Colonic mucosa (tissue), 4 donors: ENCODE results near the gene DCX. TPM values are rescaled to one million over a fixed set of nuclear protein-coding genes. Genes with fewer than 3 reads are reported as not detected.

ENCODE experiments used
- DNase-seq: peaks from one replicate; pipeline ENCODE4 v3.0.0-alpha.2; 2020
- H3K27ac ChIP-seq: fragments of 200-600 bp; one replicate; pipeline ENCODE4 v1.8.0; 2021
- H3K27me3 ChIP-seq: fragments of 200-600 bp; one replicate; pipeline ENCODE4 v1.8.0; 2021
- H3K36me3 ChIP-seq: fragments of 200-600 bp; one replicate; pipeline ENCODE4 v1.8.0; 2021
- H3K4me1 ChIP-seq: fragments of 200-600 bp; one replicate; pipeline ENCODE4 v1.8.0; 2021; ENCODE audit warnings: mild to moderate bottlenecking
- H3K4me3 ChIP-seq: fragments of 200-600 bp; one replicate; pipeline ENCODE4 v1.8.0; 2021
- H3K9ac ChIP-seq, 2 donors: one replicate each; pipeline ENCODE4 v1.7.0; 2013; ENCODE audit warnings: control low read depth in 2 of 2, low read depth in 2 of 2, low read length in 2 of 2
- H3K9me3 ChIP-seq: fragments of 200-600 bp; one replicate; pipeline ENCODE4 v1.8.0; 2021
- intact Hi-C: fragments of 100-400 bp; cut with DNase I; formaldehyde crosslinking; loops from one replicate; pipeline ENCODE4 v1.14.1; 2022
- total RNA-seq, 2 donors: library from RNA; stranded (reverse); fragmentation: NEBNext Ultra II Directional in 1 of 2; extraction: Animal tissue kit (Norgen Biotek cat#: 25700) in 1 of 2; gene quantifications; one replicate each; pipeline ENCODE4 v1.2.1, GENCODE V29; 2021
- TF ChIP-seq, protein P1 (sequence below): fragments of 200-600 bp; IDR thresholded peaks from one replicate; pipeline ENCODE4 v1.8.0; 2022; ENCODE audit warnings: antibody characterized with exemption, mild to moderate bottlenecking
- donor health status: healthy.
- donor health status: DM: no; HTN: no; CAD: no.
- donor health status: DM: no; HTN: no; CAD: no.

The DCX gene
- total RNA-seq, 2 donors from 2014 or later, result 0.11 to 0.40 TPM

DNA sequence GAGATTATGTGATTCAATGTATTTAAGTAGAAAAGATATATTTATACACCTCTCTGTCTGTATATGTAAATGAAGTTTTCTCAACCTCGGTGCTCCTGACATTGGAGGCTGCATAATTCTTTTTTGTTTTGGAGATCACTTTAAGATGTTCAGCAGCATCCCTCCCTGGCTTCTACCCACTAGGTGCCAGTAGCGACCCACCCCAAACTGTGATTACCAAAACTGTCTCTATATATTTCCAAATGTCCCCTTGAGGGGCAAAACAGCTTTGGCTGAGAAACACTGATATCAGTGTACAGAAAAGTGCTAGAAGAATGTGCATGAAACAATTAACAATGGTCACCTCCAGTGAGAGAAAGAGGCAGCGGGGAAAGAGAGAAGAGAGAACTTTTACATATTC lies 51.2 kb downstream of the DCX start:
- intact Hi-C loops, result no loop called here
- Histone ChIP-seq H3K27ac (no peak overlapping the region), H3K27me3 (no peaks in the 10 kb centered on the region), H3K4me3 (no peak overlapping the region), H3K4me1 (no peaks in the 10 kb centered on the region), H3K36me3 (no peaks in the 10 kb centered on the region), H3K9ac (no peak overlapping the region), H3K9me3 (no peaks in the 10 kb centered on the region)
- TF ChIP-seq, protein P1, sequence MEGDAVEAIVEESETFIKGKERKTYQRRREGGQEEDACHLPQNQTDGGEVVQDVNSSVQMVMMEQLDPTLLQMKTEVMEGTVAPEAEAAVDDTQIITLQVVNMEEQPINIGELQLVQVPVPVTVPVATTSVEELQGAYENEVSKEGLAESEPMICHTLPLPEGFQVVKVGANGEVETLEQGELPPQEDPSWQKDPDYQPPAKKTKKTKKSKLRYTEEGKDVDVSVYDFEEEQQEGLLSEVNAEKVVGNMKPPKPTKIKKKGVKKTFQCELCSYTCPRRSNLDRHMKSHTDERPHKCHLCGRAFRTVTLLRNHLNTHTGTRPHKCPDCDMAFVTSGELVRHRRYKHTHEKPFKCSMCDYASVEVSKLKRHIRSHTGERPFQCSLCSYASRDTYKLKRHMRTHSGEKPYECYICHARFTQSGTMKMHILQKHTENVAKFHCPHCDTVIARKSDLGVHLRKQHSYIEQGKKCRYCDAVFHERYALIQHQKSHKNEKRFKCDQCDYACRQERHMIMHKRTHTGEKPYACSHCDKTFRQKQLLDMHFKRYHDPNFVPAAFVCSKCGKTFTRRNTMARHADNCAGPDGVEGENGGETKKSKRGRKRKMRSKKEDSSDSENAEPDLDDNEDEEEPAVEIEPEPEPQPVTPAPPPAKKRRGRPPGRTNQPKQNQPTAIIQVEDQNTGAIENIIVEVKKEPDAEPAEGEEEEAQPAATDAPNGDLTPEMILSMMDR, result no peak
- DNase-seq, result no peak

DNA sequence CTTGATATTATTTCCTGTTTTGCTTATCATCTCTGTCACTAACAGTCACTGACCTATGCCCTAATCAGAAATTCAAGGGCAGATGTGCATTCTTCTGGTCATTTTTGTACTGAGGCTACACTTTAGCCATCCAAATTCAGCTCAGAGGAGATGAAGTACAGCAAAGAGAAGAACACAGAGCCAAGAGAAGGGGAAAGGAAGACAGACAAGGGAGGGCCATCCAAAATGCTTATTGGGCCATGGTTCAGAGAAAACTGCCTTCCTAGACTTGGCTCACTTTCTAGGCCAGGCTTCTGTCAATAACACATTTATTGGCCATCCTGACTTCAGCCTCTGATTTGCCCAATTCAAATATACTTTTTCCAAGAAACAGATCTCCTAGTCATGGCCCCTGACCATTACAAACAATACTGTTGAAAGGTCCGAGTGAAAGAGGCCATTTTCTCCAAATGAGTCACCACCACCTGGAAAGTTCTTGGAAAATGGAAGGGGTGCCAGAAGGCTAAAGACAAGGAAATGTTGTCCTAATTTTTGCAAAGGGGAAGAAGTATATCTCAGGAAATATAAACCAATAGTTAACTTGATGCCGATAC lies 56.4 kb downstream of the DCX start:
- intact Hi-C loops, result no loop called here
- H3K36me3 ChIP-seq, result no peaks in the 10 kb centered on the region

DNA sequence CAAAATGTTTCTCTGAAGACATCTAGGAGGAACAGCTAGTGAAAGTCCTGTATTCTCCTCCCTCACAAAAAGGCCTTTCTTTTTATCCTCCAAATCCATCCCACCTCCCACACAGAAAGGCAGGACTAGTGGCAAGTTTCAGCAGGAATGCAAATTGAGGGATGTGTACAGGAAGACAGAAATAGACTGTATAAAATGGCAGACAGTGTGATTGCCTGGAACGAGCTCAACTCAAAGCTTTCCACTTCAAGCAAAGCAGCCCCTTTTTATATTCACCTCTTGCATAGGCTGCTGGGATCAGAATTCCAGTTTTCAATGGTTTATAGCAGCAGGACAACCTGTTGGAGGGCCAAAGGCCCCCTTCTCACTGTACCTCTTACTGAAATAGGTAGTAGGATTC lies 57.5 kb downstream of the DCX start:
- no peak for DNase-seq
- intact Hi-C loops, result no loop called here
- H3K9ac ChIP-seq, result no peak overlapping the region
- H3K36me3 ChIP-seq, result no peaks in the 10 kb centered on the region
- no peaks in the 10 kb centered on the region for H3K9me3 ChIP-seq
- H3K27me3 ChIP-seq, result no peaks in the 10 kb centered on the region
- H3K27ac ChIP-seq, result no peak overlapping the region
- TF ChIP-seq, protein P1, result no peak
- no peak overlapping the region for H3K4me3 ChIP-seq
- H3K4me1 ChIP-seq, result no peaks in the 10 kb centered on the region

More for the DNA sequence above, 56.4 kb downstream of the DCX start:
- Histone ChIP-seq H3K9me3 (no peaks in the 10 kb centered on the region), H3K4me3 (no peak overlapping the region), H3K9ac (no peak overlapping the region), H3K4me1 (no peaks in the 10 kb centered on the region), H3K27me3 (no peaks in the 10 kb centered on the region), H3K27ac (no peak overlapping the region)
- TF ChIP-seq, protein P1, result no peak
- no peak for DNase-seq

DNA sequence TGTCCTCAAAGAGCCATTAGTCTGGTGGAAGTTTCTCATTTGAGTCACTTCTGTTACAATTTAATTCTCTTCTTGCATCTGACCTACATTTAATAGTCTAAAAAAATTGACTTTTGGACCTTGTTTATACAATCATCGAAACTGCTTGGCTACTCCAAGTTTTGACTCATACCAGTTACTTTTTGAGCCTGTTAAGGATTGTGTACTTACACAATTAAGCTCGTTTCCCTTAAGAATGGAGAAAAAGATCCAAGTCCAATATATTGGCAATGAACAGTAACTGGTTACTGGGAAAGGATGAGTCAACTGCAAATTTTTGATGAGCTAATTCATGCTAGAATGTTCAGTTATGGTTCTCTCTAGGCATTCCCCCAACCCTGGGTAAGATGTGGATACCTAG lies 58.2 kb downstream of the DCX start:
- H3K4me1 ChIP-seq, result no peaks in the 10 kb centered on the region
- H3K9ac ChIP-seq, result no peak overlapping the region
- H3K9me3 ChIP-seq, result no peaks in the 10 kb centered on the region
- intact Hi-C loops, result no loop called here
- H3K27ac ChIP-seq, result no peak overlapping the region
- DNase-seq, result no peak
- TF ChIP-seq, protein P1, result no peak
- H3K27me3 ChIP-seq, result no peaks in the 10 kb centered on the region
- no peaks in the 10 kb centered on the region for H3K36me3 ChIP-seq
- H3K4me3 ChIP-seq, result no peak overlapping the region

DNA sequence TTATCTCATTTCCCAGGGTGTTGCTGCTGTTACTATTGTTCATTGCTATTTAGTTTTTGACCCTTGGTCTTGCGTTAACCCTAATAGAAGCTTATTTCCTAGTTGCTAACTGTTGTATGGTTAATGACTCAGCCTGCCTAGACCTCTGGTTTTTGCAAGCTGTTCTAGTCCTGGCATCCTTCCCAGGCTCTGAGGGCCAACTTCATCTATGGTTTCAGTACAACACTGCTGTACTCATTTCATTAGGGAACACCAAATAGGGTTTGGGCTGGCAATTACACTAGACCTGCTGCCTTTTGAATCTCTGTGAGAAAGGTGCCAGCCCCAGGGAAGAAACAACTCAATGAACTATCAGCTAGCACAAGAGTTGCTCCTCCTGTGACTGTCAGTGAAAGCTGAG lies 59.6 kb downstream of the DCX start:
- no peaks in the 10 kb centered on the region for H3K4me1 ChIP-seq
- H3K9ac ChIP-seq, result no peak overlapping the region
- no peaks in the 10 kb centered on the region for H3K27me3 ChIP-seq
- TF ChIP-seq, protein P1, result no peak
- H3K9me3 ChIP-seq, result no peaks in the 10 kb centered on the region
- H3K4me3 ChIP-seq, result no peak overlapping the region
- H3K27ac ChIP-seq, result no peak overlapping the region
- intact Hi-C loops, result no loop called here
- H3K36me3 ChIP-seq, result no peaks in the 10 kb centered on the region
- DNase-seq, result peak; percentile 38
